ENCODE measurements around the gene DNASE2B.

DNA sequence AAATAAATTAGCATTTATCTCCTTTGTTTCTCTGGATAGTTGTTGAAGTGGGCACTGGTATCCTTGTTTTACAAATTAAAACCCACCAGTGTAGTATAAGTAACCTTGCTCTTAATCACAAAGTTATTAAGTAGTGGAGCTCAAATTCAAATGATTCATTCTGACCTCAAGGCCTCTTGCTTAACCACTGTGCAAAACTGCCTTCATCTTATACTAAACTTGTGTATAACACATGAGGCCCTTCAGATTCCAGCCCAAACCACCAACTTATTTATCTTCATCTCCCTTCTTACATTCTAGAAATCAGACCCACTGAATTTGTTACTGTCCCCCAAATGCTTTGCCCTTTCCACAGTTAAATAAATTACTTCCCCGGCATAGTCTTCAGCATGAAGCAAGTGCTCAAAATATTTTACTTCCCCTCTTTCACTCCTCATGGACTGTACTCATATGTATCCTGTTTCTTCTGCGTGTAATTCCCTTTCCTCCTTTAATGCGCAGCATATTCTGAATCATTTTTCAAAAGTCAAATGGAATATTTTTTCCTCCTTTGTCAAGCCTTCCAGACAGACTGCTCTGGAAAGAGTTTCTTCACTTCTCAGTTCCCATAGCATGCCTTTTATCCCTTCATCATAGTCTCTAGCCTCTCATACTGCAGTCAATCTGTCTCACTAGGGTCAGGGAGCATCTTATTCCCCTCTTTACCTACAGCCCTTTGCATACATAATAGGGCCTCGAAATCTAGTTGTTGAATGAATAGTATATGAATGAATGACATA lies 19.0 kb upstream of the DNASE2B start:
- no peak for TF ChIP-seq YY1 (IDR thresholded peaks at IDR 0.05; ENCODE audit: insufficient read depth, insufficient read length)
- TF ChIP-seq ZNF274 (IDR thresholded peaks at IDR 0.05; ENCODE audit: low read depth, low read length) = no peak
- no peak for TF ChIP-seq SUZ12 (IDR thresholded peaks at IDR 0.05; ENCODE audit: extremely low read depth, insufficient read depth, insufficient read length)

Measured in NT2/D1 (cell line).